GM18868 (cell line): ENCODE data around the gene NCAM2.
A peak's percentile ranks its signal among the peaks of the same experiment; 100 is the strongest.

ENCODE experiments used
- ATAC-seq: cut with Tn5 transposase; IDR thresholded peaks from one replicate; pipeline ENCODE4 v1.9.1; 2021; ENCODE audit warnings: mild to moderate bottlenecking, moderate library complexity; ENCODE audit not compliant: unreplicated experiment

The NCAM2 gene

DNA sequence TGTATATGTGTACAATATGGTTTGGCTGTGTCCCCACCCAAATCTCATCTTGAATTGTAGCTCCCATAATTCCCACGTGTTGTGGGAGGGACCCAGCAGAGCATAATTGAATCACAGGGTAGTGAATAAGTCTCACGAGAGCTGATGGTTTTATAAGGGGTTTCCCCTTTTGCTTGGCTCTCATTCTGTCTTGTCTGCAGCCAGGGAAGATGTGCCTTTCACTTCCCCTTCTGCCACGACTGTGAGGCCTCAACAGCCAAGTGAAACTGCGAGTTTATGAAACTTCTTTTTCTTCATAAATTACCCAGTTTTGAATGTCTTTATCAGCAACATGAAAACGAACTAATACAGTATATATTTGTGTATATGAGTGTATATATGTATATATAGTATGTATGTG lies 406.1 kb downstream of the NCAM2 start:
- ATAC-seq = peak; percentile 85

DNA sequence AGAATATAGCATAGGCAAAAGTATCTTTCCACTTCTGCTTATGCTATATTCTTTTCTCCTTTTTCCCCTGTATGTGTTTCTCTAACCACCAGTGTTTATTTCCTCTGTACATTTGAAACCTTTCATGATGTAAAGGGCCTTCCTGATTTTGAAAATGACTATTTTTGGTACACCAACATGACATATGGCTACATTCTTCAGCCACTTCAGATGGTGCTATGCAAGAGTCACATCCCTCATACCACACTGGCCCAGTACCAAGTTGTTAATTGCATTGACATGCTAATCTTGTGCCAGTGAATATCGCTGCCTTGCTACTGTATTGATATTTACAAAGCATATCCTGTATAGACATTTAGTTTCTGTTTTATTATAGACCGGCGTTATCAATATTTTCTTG lies 408.7 kb downstream of the NCAM2 start:
- no peak for ATAC-seq

DNA sequence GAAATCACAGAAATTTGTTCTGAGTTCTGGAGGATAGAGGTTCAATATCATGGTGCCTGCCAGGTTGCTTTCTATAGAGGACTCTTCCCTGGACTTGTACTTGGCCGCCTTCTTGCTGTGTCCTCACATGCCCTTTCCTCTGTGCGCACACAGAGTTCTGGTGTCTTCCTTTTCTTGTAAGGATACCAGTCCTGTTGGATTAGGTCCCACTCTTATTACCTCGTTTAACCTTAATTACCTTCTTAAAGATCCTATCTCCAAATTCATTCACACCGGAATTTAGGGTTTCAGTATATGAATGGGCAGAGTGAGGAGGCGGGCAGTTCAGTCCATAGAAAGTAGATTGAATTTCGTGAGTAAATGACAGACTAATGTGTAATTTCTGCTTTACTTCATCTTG lies 413.9 kb downstream of the NCAM2 start:
- ATAC-seq = no peak

DNA sequence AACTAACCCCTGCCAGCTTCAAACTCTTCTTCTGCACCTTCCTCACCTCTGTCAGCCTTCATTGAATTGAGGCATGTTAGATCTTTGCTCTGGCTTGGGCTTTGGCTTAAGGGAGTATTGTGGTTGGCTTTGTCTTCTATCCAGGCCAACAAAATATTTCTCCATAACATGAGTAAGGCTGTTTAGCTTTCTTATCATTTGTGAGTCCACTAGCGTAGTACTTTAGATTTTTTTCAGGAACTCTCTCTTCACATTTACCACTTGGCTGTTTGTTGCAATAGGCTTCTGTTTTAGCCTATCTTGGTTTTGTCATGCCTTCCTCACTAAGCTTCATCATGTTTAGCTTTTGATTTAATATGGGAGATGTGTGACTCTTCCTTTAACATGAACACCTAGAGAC lies 417.5 kb downstream of the NCAM2 start:
- no peak for ATAC-seq

DNA sequence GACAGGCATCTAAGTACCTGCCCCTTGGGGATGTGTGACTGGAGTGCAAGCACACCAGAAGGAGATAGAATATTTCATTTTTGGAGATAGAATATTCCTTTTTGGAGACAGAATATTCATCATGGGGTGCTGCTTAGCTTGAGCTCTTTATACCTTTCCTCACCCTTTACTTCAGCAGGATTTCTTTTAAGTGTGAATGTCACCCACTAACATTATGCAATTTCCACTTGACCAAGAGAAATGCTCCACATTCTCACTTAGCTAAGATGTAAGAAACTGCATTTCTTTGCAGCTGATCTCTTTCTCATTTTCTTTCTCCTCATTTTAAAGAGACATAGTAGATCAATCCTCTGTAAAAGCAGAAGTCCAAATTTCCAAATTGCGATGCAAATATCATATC lies 436.7 kb downstream of the NCAM2 start:
- no peak for ATAC-seq

DNA sequence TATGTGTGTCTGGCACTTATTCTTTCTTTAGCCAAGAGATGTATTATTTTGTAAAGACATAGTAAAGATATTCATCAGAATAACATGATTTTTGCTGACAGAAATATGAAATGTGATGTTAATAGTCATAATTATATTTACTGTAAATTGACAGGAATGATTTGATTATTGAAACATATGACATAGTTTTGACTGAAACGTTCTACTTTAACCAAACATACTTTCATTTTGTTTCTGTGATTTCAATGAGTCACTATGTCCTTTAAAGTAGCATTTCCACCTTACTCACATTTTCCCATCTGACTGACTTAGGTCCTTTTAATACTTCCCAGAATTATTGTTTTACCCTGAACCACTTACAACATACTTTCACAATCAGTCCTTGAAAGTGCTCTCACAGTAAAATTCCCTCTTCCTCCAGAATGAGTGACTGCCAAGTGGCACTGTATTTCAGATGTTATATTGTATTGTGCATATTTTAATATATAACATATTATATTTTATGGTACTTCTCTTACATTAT lies 437.9 kb downstream of the NCAM2 start:
- ATAC-seq = no peak

DNA sequence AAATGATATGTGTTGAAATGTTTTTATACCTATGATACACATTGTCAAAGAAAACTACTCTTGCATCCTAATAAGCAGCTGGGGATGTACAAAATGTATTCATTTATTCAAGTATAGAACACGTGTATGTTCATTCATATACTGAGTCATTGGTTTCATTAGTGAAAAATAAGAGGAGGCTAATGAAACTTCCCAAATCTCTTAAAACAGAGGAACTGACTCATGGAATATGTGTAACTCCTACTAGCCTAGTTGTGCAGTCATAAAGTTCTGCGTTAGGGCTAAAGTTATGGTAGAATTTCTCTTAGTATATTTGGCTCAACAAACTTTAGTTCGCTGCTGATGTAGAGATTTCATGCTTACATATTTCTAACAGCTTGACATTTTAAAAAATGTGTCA lies 441.6 kb downstream of the NCAM2 start:
- no peak for ATAC-seq

DNA sequence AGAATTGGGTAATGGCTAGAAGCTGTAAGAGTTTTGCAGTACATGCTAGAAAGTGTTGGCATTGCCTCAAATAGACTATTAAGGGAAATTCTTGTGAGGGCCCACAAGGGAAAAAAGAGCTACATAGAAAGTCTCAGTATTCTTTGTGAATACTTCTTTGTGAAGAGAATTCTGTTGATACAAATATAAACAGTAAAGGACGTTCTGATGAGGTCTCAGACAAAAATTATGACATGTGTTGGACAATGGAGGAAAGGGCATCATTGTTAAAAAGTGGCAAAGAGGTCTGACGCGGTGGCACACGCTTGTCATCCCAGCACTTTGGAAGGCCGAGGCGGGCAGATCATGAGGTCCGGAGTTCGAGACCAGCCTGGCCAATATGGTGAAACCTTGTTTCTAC lies 458.9 kb downstream of the NCAM2 start:
- no peak for ATAC-seq

DNA sequence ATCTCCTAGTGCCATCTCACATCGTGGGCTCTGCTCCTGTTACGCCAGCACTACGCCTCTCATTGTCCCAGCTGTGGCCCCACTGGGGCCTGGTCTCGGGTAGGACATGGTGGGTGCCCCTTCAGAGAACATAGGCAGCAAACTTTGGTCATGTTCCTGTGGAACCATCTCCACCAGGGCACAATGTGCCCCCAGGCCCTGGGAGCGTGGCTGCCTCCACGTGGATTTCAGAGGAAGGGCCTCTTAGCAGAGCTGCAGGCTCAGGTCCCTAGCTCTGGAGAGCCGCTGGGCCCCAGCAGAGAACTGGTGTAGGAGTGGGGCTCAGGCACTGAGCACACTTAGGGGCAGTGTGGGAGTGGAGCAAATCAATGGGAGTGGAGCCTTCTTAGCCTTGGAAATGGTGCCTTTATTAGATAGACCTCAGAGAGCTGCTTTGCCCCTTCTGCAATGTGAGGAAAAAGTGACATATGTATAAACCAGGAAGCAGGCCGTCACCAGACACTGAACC lies 460.0 kb downstream of the NCAM2 start:
- no peak for ATAC-seq

DNA sequence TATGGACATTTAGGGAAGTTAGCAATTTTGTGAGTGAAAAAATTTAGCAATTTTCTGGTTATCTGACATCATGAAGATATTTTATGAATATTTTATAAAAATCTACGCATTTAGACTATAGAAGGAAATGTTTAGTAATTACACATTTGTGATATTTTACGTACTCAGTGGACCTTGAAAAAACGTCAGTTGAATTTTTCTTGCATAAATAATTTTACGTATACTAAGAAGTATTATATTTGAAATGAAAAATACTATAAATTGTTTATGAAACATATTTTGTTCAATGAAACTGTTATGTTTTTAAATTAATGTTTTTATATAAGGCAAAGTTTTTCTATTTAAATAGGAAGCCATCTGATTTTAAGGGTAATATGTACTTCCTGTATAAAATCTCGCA lies 462.8 kb downstream of the NCAM2 start:
- ATAC-seq = no peak

DNA sequence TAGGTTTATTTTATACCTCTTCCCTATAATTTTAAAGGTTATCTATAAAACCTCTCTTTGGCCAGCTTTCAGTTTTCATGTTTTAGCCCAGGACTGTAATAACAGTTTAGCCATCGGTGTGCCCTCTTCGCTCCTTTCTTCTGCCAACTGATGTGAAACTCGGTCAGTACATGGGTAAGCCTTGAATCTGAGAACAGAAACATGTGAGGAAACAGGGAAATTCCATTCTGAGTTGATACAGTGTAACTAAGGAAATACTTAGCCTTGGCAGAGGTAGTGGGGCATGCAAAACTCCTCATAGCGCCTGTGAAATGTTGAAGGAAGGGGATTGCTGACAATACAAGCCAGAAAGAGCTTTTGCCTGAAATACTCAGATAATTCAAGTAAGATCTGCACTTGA lies 465.2 kb downstream of the NCAM2 start:
- ATAC-seq = no peak

DNA sequence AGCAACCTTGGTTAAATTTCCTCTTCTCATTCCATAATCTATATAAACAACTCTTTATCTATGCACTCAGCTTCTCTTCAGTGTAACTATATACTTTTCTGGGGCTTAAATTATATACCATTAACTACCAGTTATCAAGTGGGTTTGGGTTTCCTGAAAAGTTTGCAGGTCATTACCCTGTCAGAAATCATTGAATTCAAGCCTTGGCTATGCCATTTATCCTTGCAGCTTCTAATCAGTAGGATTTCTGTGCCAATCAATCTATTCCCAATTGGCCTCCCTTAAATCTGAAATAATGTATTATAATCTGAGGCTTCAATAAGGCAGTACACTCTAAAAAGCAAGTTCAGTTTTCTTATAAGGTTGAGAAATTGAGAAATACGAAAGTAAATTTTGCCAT lies 466.5 kb downstream of the NCAM2 start:
- no peak for ATAC-seq

DNA sequence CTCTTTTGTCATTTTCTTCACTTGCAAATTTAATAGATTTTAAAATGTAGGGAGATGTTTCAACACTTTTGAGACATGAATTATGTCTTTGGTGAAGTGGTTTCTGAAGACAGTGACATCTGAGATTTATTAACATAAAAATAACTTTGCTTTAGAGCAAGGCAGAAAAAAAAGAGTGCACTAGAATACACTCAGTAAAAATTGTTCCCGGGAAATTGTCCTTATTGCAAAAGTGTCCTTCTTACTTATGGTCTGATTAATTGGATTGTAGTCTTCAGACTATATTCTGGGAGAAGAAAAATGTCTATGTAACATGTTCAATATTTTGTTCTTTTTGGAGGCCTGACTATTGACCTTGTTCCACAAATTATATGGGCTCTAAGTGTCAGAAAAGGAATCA lies 468.5 kb downstream of the NCAM2 start:
- no peak for ATAC-seq

DNA sequence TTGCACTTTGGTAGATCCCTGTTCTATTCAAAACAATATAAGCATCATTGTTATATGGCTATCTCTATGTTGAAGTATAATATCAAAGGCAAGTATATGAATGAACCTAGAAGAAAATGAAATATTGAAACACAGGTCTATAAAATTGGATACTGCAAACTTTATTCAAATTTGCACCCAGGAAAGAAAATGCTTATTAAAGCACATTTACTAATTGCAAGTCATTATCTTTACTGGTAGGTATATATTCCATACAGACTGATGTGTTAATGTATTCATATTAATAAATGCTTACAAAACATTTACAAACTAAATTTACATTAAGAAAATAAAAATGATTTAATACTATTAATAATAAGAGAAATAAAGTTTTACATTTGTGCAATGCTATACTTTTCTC lies 469.8 kb downstream of the NCAM2 start:
- ATAC-seq = no peak

DNA sequence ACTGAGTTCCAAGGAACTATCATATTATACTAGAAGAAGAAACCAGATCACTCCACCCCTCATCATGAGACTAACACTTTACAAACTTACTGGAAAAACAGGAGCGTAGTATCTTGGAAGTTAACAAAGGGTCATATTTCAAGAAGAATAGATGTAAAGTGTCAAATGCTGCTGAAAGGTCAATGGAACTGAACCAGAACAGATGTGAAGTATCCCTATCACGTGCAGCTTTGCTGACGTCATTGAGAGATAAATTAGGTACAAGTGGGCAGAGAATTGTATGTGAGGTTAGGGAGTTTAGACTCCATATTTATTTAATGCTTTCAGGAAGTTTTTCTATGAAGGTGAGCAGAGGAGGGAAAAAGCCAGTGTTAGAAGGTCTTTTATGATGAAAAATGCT lies 483.0 kb downstream of the NCAM2 start:
- no peak for ATAC-seq

DNA sequence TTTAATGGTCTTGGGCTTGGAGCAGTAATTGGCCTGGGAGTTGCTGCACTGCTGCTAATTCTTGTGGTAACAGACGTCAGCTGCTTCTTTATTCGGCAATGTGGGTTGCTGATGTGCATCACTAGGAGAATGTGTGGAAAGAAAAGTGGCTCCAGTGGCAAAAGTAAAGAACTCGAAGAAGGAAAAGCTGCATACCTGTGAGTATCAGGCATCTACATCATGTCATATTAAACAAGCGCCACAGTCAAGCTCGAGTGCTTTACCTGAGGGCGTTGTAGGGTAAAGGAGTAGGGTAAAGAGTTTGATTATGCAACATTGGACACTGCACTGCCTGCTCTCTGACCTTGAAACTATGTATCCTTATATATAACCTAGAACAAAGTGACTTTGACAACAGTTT lies 510.6 kb downstream of the NCAM2 start:
- ATAC-seq = no peak

DNA sequence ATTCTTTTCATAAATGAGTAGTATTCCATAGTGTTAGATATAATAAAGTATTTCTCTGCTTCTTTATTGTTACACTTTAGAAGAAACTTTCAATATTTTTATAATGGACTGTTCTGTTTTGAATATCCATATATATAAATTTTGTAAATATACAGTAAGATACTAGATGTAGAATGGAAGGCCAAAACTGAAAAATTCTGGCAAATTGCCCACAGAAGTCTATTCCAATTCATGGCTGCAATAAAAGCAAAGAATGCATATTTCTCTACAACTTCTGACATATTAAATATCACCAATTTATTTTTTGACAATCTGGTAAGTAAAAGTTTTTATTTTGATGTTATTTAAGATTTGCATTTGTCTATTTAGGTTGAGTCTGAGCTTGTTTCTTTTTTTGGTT lies 532.5 kb downstream of the NCAM2 start:
- ATAC-seq = no peak

DNA sequence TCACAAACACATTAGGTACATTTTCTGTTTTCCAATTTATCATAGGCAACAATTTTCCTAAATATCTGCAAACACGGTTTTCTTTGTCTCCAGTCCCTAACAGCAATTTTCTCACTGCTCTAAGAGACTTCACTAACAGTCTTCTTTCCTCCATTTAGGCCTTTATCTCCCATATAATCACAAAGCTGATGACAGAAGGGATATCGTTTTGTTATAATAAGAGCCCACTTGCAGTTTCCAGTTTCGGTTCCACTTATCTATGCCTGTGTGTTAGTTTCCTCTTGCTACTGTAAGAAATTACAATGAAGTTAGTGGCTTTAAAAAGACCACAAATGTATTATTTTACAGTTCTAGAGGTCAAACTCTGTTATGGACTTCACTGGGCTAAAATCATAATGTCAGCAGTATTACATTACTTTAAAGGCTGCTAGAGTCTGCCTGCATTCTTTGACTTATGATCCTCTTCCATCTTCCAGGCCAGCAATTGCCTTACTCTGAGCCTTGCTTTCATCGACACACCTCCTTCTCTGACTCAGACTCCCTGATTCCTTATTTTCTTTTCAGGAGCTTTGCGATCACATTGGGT lies 549.3 kb downstream of the NCAM2 start:
- no peak for ATAC-seq

DNA sequence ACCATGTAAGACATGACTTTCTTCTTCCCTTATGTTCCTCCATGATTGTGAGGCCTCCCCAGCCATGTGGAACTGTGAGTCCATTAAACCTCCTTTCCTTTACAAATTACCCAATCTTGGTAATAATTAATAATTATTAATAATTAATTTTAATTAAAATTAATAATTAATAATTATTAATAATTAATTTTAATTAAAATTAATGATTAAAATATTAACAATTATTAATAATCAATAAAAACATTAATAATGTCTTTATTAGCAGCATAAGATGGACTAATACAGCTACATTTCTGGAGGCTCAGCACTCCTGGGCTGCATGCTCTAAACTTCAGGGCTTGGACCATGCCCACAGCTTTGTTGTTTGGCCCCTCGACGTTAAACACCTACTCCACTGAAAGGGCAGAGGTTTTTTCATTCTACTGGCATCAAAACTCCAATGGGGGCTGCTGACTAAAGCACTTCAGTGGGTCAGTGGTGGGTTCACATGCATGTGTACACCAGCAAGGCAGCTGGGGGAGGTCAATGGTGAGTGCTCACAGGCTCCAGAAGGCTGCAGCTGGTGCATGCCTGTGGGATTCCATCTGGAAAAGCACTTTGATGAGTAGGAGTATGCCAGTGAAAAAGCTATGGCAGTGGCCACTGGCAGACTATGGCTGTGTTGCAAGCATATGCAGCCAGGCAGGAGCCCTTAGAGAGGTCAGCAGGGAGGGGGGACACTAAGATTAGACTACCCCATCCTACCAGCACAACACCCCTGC lies 561.3 kb downstream of the NCAM2 start:
- ATAC-seq = no peak
